Measurements from ENCODE around the gene SPATA19.

The SPATA19 gene

DNA sequence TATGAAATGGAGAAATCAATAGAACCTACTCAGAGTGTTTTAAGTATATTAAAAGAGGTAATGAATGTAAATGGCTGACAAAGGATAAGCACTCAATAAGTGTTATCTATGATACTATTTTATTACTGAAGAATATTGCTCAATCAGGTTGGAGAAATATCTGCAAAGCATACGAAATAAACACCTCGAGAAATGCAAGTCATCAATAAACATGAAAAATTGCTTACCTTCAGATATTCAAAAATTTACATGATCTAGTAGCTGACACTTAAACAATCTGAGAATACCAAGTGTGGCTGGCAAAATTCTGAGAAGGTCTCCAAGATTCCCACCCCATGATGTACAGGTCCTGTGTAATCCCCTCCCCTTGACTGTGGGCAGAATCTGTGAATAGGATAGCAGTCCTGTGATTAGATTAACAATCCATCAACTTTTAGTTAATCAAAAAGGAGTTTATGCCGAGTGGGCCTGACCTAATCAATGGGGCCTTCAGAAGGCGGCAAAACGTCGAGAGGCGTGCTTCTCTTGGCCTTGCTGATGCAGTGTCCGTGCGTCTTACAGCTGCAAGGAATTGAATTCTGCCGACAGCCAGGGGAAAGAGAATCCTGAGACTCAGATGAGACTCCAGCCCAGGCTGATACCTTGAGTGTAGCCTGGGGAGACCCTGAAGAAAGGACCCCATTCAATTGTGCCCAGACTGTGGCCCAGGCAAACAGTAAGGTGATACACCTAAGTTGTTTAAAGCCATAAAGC is 49.1 kb downstream of the SPATA19 start:
- DNase-seq (ENCODE audit: insufficient read length, low spot score) = no peak
- FAIRE-seq = no peak
- TF ChIP-seq, protein P1, sequence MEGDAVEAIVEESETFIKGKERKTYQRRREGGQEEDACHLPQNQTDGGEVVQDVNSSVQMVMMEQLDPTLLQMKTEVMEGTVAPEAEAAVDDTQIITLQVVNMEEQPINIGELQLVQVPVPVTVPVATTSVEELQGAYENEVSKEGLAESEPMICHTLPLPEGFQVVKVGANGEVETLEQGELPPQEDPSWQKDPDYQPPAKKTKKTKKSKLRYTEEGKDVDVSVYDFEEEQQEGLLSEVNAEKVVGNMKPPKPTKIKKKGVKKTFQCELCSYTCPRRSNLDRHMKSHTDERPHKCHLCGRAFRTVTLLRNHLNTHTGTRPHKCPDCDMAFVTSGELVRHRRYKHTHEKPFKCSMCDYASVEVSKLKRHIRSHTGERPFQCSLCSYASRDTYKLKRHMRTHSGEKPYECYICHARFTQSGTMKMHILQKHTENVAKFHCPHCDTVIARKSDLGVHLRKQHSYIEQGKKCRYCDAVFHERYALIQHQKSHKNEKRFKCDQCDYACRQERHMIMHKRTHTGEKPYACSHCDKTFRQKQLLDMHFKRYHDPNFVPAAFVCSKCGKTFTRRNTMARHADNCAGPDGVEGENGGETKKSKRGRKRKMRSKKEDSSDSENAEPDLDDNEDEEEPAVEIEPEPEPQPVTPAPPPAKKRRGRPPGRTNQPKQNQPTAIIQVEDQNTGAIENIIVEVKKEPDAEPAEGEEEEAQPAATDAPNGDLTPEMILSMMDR (IDR thresholded peaks at IDR 0.05; ENCODE audit: insufficient read depth, missing control alignments) = no peak

DNA sequence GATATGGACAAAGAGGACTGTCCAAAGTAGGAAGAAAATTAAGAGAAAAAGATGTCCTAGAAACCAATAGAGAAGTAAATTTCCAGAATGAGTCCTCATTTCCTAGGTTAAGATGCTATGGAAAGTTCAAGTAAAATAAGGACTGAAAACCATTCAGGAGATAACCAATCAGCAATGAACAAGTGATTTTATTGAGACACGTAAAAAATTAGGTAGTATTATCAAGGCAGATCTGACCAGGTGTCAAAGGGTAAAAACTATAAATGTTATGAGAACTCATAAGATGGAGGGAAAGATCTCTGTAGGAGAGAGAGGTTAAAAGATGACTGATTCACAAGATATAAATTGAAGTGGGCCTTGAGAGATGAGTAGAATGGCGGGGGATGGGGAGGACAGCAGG is 50.2 kb downstream of the SPATA19 start:
- TF ChIP-seq, protein P1 (IDR thresholded peaks at IDR 0.05; ENCODE audit: insufficient read depth, missing control alignments) = no peak
- DNase-seq (ENCODE audit: insufficient read length, low spot score) (no peak), FAIRE-seq (no peak)

DNA sequence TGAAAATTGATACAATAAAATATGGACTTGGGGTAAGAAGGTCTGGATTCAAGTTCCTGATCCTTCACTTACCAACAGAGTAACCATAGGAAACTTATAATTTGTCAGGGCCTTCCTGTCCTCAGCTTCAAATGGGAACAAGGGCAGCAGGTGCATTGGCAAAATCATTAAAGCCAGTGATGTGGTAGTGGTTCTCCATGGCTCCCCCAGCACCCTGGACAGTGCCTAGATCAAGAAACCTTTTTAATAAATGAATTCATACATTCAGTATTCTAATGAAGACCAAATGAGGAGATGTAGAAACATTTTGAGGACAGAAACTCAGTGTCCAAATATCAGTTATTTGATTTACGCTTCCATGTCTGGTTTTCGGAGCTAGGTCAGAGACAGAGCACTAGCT is 51.1 kb downstream of the SPATA19 start:
- no peak for DNase-seq (ENCODE audit: insufficient read length, low spot score)
- TF ChIP-seq, protein P1 (IDR thresholded peaks at IDR 0.05; ENCODE audit: insufficient read depth, missing control alignments) = no peak
- no peak for FAIRE-seq

DNA sequence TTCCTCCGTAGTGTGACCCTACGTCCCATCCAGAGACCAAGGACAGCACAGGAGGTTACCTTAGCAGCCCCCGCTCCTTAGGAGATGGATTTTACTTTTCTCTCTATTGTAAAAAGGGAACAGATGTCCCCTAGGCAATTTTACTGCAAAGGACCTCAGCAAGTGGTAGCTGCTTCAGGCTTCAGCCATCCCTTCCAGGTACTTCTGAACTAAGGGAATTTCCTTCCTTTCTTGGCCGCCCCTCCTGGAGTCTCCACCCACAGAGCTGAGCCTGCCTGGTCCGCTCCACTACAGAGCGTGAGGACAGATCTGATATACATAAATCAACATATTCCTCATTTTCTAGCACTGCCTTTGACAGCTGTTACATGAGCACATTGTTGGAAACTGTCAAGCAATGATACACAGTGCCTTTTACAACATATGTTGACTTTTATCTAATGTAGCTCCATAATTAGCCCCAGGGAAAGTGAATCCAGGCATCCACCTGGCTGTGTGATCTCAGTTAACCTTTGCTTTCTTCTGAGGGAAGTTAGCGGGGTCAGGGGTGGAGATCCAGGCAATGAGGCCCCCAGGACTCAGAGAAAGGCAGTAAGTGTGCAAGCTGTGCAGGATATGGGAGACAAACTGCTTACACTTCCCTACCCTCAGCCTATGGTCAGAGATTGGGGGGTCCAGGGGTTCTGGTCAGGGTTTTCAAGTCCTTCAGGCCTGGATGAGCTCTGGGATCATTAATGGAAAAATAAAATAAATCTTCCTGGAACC is 51.9 kb downstream of the SPATA19 start:
- DNase-seq (ENCODE audit: insufficient read length, low spot score) = no peak
- TF ChIP-seq, protein P1 (IDR thresholded peaks at IDR 0.05; ENCODE audit: insufficient read depth, missing control alignments) = no peak
- no peak for FAIRE-seq

GRCh38 chr11:133790995-133791394 is 54.3 kb downstream of the SPATA19 start:
- no peak for FAIRE-seq
- DNase-seq (ENCODE audit: insufficient read length, low spot score) = no peak
- TF ChIP-seq, protein P1 (IDR thresholded peaks at IDR 0.05; ENCODE audit: insufficient read depth, missing control alignments) = no peak
